Stomach (tissue), 9 donors: ENCODE measurements around the gene DAPK2. TPM values are rescaled to one million over a fixed set of nuclear protein-coding genes. Genes with fewer than 3 reads are reported as not detected.

Experiments
- DNase-seq, 2 donors: peaks; one replicate each; pipeline versions ENCODE4 v3.0.0 to v3.0.0-alpha.2; 2013 to 2019
- H3K27ac ChIP-seq, 5 donors: fragments of 200-600 bp in 4 of 5; sonication (generic) in 4 of 5; one replicate each; pipeline ENCODE4 v1.5.1; 2013 to 2019; ENCODE audit warnings: mild to moderate bottlenecking in 1 of 5, moderate library complexity in 1 of 5
- H3K27me3 ChIP-seq, 3 donors: fragments of 200-600 bp; sonication (generic); one replicate each; pipeline ENCODE4 v1.5.1; 2017 to 2019; ENCODE audit warnings: mixed run types in 1 of 3
- H3K36me3 ChIP-seq, 4 donors: fragments of 200-600 bp; sonication (generic); 1 replicate in 3 of 4; 2 replicates in 1 of 4; pipeline ENCODE4 v1.5.1; 2016 to 2019
- H3K4me1 ChIP-seq, 4 donors: fragments of 200-600 bp; sonication (generic); one replicate each; pipeline ENCODE4 v1.5.1; 2016 to 2019
- H3K4me3 ChIP-seq, 4 donors: fragments of 200-600 bp; sonication (generic) in 3 of 4; one replicate each; pipeline ENCODE4 v1.5.1; 2016 to 2019; ENCODE audit warnings: mild to moderate bottlenecking in 1 of 4
- H3K9me3 ChIP-seq, 4 donors: fragments of 200-600 bp; sonication (generic); one replicate each; pipeline ENCODE4 v1.5.1; 2016 to 2019
- CTCF ChIP-seq, 7 experiments: fragments of 450-650 bp in 4 of 7; fragments of 200-600 bp in 3 of 7; sonication (generic) in 3 of 7; IDR thresholded peaks; one replicate each; pipeline ENCODE4 v1.5.1; 2016 to 2019; ENCODE audit warnings: antibody characterized with exemption in 7 of 7, control low read depth in 2 of 7, mild to moderate bottlenecking in 1 of 7
- EP300 ChIP-seq: sonication (generic); formaldehyde crosslinking; IDR thresholded peaks from one replicate; pipeline ENCODE4 v1.6.1; 2017; ENCODE audit warnings: antibody characterized with exemption
- POLR2A ChIP-seq, 4 donors: fragments of 450-650 bp; IDR thresholded peaks; one replicate each; pipeline ENCODE4 v1.6.1; 2016; ENCODE audit warnings: antibody characterized with exemption in 4 of 4, control low read depth in 2 of 4, mild to moderate bottlenecking in 1 of 4, moderate library complexity in 1 of 4
- POLR2AphosphoS5 ChIP-seq, 3 donors: sonication (generic); formaldehyde crosslinking; IDR thresholded peaks; one replicate each; pipeline ENCODE4 v1.6.1; 2016; ENCODE audit warnings: antibody characterized with exemption in 3 of 3
- WGBS, 5 donors: extraction: QIAGEN DNeasy Blood & Tissue Kit in 3 of 5; methylation state at CpG; one replicate each; pipeline versions ENCODE4 v1.1.5 to v1.1.7; 2013 to 2018; 5-methylcytosine and 5-hydroxymethylcytosine counted together
- intact Hi-C: fragments of 100-400 bp; cut with DNase I; formaldehyde crosslinking; loops from one replicate; pipeline ENCODE4 v1.15.1; 2023; ENCODE audit warnings: low total_unique reads
- polyA plus RNA-seq, 3 donors: library from polyadenylated mRNA; stranded (reverse); fragments of 200-250 nt; gene quantifications; one replicate each; pipeline ENCODE4 v1.2.3, GENCODE V29; 2013
- total RNA-seq, 5 donors: library from RNA; depleted of rRNA; stranded (reverse); fragments of >200 nt; gene quantifications; one replicate each; pipeline versions ENCODE4 v1.1.0 to v1.2.3, GENCODE V29; 2014 to 2016
- donor health status: healthy with polysubstance abuse.
- donor health status: Bipolar disorder and iron deficiency.
- donor health status: healthy.

Gene DAPK2
- total and polyA plus RNA-seq, 8 donors, result 5.2 to 178 (median 16.6) TPM

- intact Hi-C loops, result no loop called here
- no peak for TF ChIP-seq CTCF (IDR thresholded peaks at IDR 0.05)
- TF ChIP-seq POLR2A (IDR thresholded peaks at IDR 0.05), result no peak
- TF ChIP-seq EP300, result no peak
- TF ChIP-seq POLR2AphosphoS5 (IDR thresholded peaks at IDR 0.05), result no peak
Measured at GRCh38 chr15:63869371-63870042, 176.8 kb downstream of the DAPK2 start.

GRCh38 chr15:63864186-63864585 lies 182.1 kb downstream of the DAPK2 start:
- no peak for DNase-seq
- Histone ChIP-seq H3K4me1 (no peaks in the 10 kb centered on the region), H3K27me3 (no peaks in the 10 kb centered on the region), H3K4me3 (no peak overlapping the region), H3K36me3 (no peaks in the 10 kb centered on the region), H3K9me3 (no peaks in the 10 kb centered on the region), H3K27ac (no peak overlapping the region)
- intact Hi-C loops, result no loop called here
- TF ChIP-seq EP300, result no peak
- TF ChIP-seq CTCF (IDR thresholded peaks at IDR 0.05), result no peak
- no peak for TF ChIP-seq POLR2A (IDR thresholded peaks at IDR 0.05)
- TF ChIP-seq POLR2AphosphoS5 (IDR thresholded peaks at IDR 0.05), result no peak
- WGBS, 5 donors, result 44 to 89% (median 80%) methylated on average over 3 of the region's 3 CpGs

More at GRCh38 chr15:63869371-63870042, 176.8 kb downstream of the DAPK2 start:
- H3K4me1 ChIP-seq, result no peaks in the 10 kb centered on the region
- no peak overlapping the region for H3K27ac ChIP-seq
- WGBS, 5 donors, result 61 to 88% (median 65%) methylated on average over 2 of the region's 2 CpGs
- H3K27me3 ChIP-seq, result no peaks in the 10 kb centered on the region
- no peaks in the 10 kb centered on the region for H3K36me3 ChIP-seq
- H3K9me3 ChIP-seq, result no peaks in the 10 kb centered on the region
- no peak overlapping the region for H3K4me3 ChIP-seq
- DNase-seq, result no peak

- Histone ChIP-seq H3K4me1 (peaks cover 0 to 4% (median 0%) of the 10 kb centered on the region in 4 donors), H3K4me3 (no peak overlapping the region), H3K27ac (no peak overlapping the region), H3K27me3 (no peaks in the 10 kb centered on the region), H3K9me3 (no peaks in the 10 kb centered on the region), H3K36me3 (no peaks in the 10 kb centered on the region)
- WGBS, 5 donors, result 95 to 98% (median 95%) methylated on average over 2 of the region's 2 CpGs
- DNase-seq, result no peak
- intact Hi-C loops, result no loop called here
- TF ChIP-seq CTCF (IDR thresholded peaks at IDR 0.05), result no peak
- TF ChIP-seq POLR2A (IDR thresholded peaks at IDR 0.05), result no peak
- no peak for TF ChIP-seq EP300
- TF ChIP-seq POLR2AphosphoS5 (IDR thresholded peaks at IDR 0.05), result no peak
Measured at GRCh38 chr15:63861946-63862517, 184.3 kb downstream of the DAPK2 start.

- 61 to 90% (median 75%) methylated on average over 4 of the region's 4 CpGs for WGBS, 5 donors
- Histone ChIP-seq H3K36me3 (no peaks in the 10 kb centered on the region), H3K27ac (no peak overlapping the region), H3K27me3 (no peaks in the 10 kb centered on the region), H3K4me1 (peaks cover 0 to 4% (median 0%) of the 10 kb centered on the region in 4 donors), H3K9me3 (no peaks in the 10 kb centered on the region), H3K4me3 (no peak overlapping the region)
- intact Hi-C loops, result no loop called here
- DNase-seq, result no peak
- no peak for TF ChIP-seq POLR2AphosphoS5 (IDR thresholded peaks at IDR 0.05)
- no peak for TF ChIP-seq CTCF (IDR thresholded peaks at IDR 0.05)
Measured at GRCh38 chr15:63860555-63860954, 185.7 kb downstream of the DAPK2 start.
